ENCODE measurements around the gene TBATA.

TBATA gene, protein sequence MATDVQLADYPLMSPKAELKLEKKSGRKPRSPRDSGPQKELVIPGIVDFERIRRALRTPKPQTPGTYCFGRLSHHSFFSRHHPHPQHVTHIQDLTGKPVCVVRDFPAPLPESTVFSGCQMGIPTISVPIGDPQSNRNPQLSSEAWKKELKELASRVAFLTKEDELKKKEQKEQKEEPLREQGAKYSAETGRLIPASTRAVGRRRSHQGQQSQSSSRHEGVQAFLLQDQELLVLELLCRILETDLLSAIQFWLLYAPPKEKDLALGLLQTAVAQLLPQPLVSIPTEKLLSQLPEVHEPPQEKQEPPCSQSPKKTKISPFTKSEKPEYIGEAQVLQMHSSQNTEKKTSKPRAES

GRCh38 chr10:70785190-70785589, at the start of gene TBATA:
Gene TBATA, minus strand, starts transcription at chr10:70785377. Its CDS starts 1,998 bp downstream, at chr10:70783379.
- TF ChIP-seq GATA2 (IDR thresholded peaks at IDR 0.05; ENCODE audit: low read depth, low read length), result no peak
- TF ChIP-seq GATA3 (IDR thresholded peaks at IDR 0.05; ENCODE audit: low read depth, low read length), result no peak

DNA sequence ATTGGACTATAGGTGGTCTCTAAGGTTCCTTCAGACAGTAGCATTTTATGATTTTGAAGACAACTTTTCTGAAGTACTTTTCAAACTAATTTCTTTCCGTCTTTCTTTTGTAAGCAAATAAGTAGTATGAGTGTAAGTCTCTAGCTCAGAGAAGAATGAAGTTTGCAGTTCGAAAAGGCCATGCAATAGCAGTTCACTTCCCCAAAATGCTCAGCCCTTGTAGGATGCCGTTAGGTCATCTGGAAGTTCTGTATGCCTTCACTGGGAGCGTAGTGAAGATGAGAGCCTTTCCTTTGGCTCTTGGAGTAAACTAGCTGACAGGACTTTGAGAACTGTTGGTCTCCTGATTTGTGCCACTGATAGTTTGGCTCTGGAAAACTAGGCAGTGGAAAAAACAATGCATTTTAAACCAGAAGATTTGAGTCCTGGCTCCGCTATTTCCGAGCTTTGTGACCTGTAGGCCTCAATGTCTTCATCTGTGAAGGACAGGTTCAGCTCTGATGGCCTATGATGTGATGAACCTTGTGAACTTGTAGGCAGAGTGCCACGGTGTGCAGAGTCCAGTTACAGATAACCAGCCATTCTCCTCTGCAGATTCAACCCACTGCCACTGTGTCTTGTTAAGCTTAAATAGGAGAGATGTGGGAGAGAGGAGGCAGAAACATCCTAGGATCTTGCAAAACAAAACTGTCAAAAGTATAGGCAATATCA, 49.4 kb upstream of the TBATA start:
- TF ChIP-seq GATA2 (IDR thresholded peaks at IDR 0.05; ENCODE audit: low read depth, low read length), result no peak
- no peak for TF ChIP-seq GATA3 (IDR thresholded peaks at IDR 0.05; ENCODE audit: low read depth, low read length)

- TF ChIP-seq GATA3 (IDR thresholded peaks at IDR 0.05; ENCODE audit: low read depth, low read length) (no peak), GATA2 (IDR thresholded peaks at IDR 0.05; ENCODE audit: low read depth, low read length) (no peak)
Observed at GRCh38 chr10:70834021-70834420, 48.8 kb upstream of the TBATA start.

DNA sequence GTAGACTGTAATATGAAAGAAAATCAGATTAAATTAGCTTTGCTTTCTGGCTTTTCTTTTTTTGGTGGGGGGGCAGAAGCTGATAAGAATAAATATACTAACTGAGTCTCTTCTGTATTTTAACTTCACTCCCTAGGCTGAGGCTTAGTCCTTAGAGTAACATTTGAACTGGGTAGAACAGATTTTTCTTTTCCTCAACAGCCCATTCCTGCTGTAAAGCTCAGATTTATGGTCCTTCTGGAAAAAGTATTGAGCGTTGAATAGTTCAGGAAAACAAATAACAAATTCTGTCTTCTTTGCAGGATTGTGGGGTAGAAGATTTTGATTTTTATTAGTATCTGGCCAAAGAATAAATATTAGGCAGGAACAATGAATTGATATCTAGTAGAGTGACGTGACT, 48.4 kb upstream of the TBATA start:
- TF ChIP-seq GATA3 (IDR thresholded peaks at IDR 0.05; ENCODE audit: low read depth, low read length), result no peak
- no peak for TF ChIP-seq GATA2 (IDR thresholded peaks at IDR 0.05; ENCODE audit: low read depth, low read length)

DNA sequence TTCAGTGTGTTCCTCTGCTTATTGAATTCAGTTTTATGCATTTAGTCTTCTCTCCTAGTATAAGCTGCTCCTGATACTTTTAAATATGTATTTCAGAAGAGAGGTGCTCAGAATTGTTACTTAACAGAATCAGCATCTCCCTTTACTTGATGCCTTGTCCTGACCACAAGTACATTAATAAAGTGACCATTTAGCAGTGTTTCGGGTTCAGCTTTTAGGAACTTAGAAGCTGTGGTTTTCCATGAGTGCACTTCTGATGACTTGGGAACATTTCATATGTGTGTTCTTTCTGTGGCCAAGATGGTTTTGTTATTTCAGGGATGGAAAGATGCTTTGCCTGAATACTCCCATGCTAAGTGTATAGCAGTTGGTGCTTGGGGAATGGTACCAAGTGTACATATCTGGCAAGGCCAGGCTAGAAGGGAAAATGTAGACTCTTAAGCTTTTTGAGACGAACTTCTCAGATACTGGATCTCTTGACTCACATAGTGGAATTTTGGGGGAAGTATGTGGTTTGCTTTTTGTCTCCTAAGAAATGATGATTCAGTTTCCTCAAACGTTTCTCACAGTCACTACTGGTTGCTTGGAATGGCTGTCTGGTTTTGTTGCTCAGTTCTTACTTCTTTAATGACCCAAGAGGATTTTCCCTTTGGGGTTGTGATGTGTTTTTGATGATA, 47.8 kb upstream of the TBATA start:
- TF ChIP-seq GATA2 (IDR thresholded peaks at IDR 0.05; ENCODE audit: low read depth, low read length) (no peak), GATA3 (IDR thresholded peaks at IDR 0.05; ENCODE audit: low read depth, low read length) (no peak)

DNA sequence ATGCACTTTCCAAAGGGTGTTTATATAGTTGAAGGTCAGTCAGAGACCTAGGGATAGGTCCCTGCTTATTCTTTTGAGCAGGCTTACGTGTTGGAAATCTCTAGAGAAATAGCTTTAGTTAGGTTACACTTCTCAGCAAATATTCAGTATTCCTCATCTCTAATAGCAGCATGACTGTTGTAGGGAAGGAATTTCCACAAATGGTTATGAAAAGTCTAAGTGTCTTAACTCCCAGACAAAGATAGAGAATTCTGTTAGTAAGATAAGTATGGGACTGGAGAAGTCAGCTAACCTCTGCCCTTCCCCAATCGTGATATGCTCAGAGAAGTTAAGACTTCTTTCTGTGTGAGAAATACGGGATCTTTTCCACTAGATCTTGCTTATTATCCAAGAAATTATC, 47.0 kb upstream of the TBATA start:
- TF ChIP-seq GATA3 (IDR thresholded peaks at IDR 0.05; ENCODE audit: low read depth, low read length), result no peak
- TF ChIP-seq GATA2 (IDR thresholded peaks at IDR 0.05; ENCODE audit: low read depth, low read length), result no peak

GRCh38 chr10:70830164-70830563, 45.0 kb upstream of the TBATA start:
- TF ChIP-seq GATA3 (IDR thresholded peaks at IDR 0.05; ENCODE audit: low read depth, low read length) (no peak), GATA2 (IDR thresholded peaks at IDR 0.05; ENCODE audit: low read depth, low read length) (no peak)

DNA sequence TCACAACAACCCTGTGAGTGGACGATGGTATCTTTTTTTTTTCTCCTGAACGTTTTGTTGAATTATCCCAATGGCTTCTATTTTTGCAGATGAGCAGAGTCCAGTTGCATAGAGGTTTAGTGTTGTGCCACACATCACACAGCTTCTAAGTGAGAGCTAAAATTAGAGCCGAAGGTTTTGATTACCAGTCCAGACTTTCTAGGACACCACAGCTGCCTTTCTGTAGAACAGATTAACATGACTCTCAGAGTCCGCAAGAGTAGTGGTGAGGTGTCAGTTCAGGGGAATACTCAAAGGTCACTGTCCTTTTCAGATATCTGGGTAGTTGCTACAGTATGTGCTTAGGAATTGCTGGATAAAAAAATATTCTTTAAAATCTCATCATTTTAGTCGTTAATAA, 44.4 kb upstream of the TBATA start:
- TF ChIP-seq GATA2 (IDR thresholded peaks at IDR 0.05; ENCODE audit: low read depth, low read length), result no peak
- no peak for TF ChIP-seq GATA3 (IDR thresholded peaks at IDR 0.05; ENCODE audit: low read depth, low read length)

- TF ChIP-seq GATA3 (IDR thresholded peaks at IDR 0.05; ENCODE audit: low read depth, low read length), result no peak
- TF ChIP-seq GATA2 (IDR thresholded peaks at IDR 0.05; ENCODE audit: low read depth, low read length), result no peak
Observed at GRCh38 chr10:70828923-70829322, 43.7 kb upstream of the TBATA start.

DNA sequence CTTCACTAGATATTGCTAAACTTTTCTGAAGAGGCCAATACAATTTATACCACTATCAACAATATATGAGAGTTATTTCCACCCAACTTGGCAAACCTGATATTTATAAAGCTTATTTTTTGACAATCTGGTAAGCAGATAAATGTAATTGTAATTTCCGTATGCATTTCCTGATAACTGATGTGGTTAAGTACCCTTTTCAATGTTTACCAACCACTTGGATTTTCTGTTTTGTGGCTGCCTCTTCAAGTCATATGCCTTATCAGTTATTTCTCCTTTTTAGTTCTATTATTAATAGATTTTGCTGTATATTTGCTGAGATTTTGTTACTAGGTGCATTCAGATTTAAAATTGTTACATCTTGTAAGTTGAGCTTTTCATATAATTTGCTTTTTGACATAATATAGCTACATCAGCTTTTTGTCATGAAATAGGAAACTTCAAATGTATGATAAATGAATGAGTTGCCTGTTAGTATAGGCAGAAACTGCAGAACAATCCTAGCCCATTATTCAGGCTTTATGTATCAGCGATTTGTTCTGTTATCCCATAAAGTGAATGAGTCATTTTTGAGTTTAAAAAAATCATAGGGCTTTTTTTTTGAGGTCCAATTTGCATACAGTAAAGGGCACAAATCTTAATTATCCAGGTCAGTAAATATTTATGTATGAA, 42.0 kb upstream of the TBATA start:
- no peak for TF ChIP-seq GATA3 (IDR thresholded peaks at IDR 0.05; ENCODE audit: low read depth, low read length)
- TF ChIP-seq GATA2 (IDR thresholded peaks at IDR 0.05; ENCODE audit: low read depth, low read length), result no peak

DNA sequence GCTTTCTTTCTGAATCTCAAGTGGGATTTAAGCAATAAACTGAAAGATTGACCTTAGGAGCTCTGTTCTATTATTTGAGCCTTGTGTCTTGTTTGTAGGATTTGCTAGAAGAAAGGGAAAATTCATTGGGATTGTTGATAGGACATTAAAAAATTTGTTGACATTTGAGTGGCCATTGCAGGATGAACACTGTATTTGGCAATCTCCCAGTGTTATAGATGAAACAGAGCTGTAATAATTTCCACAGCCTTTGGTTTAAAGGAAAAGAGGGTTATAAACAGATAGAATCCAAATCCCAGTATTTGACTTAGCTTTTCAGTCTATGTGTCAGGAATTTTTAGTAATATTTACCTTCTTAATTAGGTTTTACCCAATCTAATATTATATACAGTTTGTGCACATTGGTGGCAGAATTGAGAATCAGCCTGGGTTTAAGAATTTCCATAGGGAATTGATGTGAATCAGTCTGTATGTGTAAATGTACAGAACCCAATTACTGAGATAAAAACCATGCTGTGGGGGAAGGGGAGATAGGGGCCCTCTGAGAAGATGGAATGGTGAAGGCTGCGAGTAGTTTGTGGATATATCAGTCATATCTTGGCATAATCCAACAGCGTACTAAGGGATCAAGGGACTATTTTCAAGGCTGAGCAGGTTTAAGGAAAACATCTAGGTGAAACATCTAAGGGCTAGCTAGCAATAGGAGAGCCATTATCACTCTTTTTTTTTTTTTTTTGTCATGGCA, 37.1 kb upstream of the TBATA start:
- TF ChIP-seq GATA2 (IDR thresholded peaks at IDR 0.05; ENCODE audit: low read depth, low read length) (peak; percentile 64), GATA3 (IDR thresholded peaks at IDR 0.05; ENCODE audit: low read depth, low read length) (peak; percentile 28; the same call in 1 of the 2 replicates)

DNA sequence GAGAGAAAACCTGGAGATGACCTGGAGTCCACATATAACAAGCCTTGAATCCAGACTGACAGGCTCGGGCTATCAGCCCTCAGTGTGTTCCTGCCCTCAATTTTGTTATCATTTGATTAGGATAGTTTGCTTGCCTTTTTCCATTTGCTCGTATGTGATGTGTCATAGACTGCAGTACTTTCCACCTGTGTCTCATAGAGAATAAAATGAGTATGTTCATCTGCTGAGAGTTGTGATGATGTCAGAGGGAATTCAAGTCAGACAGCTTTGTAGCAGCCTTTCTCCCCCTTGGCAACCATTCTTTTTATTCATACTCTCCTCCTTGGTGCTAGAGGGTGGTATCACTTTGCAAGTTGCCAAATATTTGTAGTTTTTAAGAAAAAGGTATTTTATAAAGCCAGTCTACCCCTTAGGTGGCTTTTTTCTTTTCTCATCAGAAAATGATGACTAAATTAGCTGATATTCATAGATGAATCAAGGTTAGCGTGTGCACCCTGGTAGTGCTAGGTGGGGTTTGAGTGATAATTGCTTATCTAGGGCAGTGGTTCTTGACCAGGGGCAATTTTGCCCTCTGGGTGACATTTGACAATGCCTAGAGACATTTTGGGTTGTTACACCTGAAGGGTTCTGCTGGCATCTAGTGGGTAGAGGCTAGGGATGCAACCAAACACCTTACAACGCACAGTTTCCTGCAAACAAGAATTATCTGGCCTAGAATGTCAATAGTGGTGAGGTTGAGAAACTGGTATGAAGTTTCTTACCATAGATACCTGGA, 36.0 kb upstream of the TBATA start:
- TF ChIP-seq GATA2 (IDR thresholded peaks at IDR 0.05; ENCODE audit: low read depth, low read length) (no peak), GATA3 (IDR thresholded peaks at IDR 0.05; ENCODE audit: low read depth, low read length) (no peak)

All from SH-SY5Y (cell line).